Epidermal melanocyte (primary cell): Measurements from ENCODE around the gene GPR12.

ENCODE experiments used
- DNase-seq: peaks from one replicate; pipeline ENCODE4 v3.0.0; 2011; ENCODE audit warnings: low spot score; ENCODE audit not compliant: insufficient read length

The GPR12 gene, protein sequence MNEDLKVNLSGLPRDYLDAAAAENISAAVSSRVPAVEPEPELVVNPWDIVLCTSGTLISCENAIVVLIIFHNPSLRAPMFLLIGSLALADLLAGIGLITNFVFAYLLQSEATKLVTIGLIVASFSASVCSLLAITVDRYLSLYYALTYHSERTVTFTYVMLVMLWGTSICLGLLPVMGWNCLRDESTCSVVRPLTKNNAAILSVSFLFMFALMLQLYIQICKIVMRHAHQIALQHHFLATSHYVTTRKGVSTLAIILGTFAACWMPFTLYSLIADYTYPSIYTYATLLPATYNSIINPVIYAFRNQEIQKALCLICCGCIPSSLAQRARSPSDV

DNA sequence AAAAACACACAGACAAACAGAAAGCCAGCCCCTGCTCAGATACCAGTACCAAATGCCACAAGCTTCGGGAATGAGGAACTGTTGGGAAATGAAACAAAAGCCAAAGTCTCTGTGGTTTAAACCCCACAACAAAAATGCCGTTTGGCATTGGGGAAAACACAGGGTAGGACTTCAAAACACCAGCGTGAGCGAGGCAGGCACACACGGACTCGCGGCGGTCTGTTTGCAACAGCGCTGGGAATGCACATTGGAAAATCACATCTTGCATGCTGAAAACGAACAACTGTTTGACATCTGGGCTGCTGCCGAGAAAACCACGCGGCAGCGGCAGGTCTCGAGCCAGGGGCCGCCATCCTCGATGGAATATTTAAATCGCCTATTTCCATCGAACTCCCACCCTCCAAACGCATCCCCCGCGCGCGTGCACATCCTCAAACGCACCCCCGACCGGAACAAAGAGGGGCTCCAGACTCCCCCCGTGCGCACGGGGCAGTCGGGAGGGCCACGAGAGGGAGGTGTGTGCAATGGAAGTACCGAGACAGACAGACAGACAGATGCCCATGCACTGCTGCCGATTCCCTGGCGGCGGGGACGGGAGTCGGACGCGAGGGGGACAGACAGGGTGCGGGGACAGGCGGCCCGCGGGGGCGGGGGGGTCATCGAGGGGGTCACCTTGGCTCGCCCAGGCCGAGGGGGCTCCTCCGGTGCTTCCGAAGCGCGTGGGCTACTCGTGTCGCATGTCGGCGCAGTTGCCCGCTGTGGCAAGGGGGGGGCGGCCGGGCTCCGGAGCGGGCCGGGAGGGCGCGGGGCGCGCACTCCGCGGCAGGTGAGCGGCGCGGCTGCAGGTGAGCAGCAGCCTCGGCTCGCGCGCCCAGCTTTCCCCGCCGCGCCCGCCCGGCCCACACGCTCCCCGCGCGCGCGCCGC is at the start of gene GPR12:
Gene GPR12, minus strand, starts transcription at position 880 of the 925 bp plus-strand sequence. CDS start 959 bp downstream, outside the sequence.
- no peak for DNase-seq

DNA sequence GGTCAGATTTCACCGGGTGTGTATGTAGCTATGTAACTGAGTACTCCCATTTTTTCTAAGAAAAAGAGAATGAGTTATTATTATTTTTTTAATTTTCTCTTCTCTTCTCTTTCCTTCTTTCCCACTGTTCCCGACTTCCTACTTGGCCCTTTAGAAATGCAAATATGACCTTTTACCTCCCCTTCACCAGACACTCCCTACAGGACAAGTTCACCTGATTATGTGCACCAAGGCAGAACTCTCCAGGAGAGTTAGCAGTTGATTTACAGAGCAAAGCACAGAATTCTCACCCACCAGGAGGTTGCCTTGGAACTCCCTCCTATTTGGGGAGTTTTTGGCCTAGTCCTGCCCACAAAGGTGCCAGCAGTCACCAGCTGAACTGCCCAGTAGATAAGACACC is 49.5 kb upstream of the GPR12 start:
- DNase-seq, result no peak

DNA sequence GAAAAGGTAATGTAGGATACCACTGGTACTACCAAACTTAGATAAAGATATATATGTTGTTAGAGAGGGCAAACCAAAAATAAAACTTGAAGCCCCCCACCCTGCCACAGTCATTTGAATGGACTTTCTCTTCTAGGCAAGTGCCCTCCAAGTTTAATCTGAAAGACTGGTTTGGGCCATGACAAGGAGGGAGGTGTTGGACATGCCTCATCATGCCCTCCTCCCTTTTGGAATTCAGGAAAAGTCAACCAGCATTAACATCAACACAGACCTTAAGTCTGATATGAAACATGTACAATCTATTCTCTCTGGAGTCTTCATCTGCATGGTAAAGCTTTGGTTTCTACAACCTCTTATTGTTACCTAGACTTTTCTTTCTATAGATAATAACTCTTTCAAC is 46.3 kb upstream of the GPR12 start:
- DNase-seq, result no peak

DNA sequence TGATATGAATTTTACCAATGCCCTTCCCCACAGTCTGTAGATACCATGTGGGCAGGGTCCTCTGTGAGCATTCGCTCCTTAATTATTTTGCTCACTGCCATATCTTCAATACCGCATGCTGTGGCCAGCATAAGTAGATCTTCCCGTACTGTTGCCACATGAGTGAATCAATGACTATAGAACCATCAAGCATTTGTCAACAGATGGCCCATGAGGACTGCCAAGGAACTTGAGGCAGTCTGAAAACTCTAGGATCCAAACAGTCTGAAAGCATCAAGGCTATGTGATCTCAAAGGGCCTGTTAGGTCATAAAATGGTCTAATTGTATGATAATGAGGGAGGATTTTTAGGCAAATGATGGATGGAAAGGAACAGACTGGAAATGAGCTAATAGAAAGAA is 27.4 kb upstream of the GPR12 start:
- DNase-seq, result no peak

DNA sequence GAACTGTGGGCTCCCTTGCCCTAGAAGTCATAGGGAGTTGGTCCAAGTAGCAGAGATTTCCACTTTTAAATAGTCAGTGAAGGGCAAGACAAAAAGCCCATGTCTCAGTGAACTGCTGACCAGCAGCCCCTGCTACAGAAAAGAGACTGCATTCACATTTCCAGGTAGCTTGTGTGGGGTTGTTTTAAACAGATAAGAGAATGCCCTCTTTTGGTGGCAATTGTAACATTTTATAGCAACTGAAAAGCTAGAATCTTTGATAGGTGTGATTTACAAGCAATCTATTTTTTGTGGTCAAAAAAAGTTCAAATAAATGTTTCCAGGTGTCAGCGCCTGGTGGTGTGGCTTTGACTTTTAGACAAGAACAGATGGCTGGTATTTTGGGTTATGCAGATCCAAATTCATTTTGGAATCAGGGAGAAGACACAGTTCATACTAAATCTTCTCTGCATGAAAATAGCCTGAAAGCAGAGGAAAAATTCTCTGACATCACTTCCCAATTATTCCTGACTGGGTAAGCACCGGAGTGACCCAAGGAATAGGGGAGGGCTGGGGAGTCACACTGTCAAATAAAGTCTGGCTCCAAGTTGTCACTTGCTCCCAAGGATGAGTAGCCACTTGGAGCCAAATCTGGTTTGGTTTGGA is 26.2 kb upstream of the GPR12 start:
- no peak for DNase-seq

DNA sequence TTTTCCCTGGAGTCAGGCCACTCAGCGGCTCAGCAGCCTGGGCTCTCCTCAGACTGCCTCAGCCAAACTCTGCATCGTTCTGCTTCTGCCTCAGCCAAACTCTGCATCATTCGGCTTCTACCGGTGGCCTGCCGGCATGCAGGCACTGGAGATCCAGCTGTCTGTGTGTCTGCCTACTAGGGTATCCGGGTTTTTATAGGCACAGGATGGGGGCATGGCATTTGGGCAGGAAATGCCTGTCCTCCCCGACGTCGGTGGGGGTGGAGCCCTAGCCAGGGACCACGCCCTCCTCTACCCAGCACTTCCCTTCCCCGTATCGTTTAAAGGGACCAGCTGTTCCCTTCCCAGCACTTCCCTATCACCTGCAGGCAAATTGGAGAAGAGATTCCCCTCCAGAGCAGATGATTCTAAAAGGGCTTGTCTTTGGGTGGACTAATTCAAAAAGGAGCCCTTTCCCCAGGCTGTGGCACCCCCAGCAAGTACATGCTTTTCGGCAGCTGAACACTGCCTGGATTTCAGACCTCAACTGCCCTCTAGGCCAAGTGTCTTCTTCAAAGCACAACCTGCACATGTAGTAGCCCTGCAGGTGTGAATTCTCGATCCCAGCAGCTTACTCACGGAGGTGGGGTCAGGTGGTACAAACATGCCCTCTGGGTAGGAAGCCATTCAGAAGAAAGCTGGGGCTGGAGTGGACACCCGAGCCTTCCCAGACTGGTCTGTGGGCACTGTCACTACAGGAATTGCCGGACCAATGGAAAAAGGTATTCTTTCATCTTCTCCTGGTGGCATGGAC is 25.4 kb upstream of the GPR12 start:
- DNase-seq, result no peak

DNA sequence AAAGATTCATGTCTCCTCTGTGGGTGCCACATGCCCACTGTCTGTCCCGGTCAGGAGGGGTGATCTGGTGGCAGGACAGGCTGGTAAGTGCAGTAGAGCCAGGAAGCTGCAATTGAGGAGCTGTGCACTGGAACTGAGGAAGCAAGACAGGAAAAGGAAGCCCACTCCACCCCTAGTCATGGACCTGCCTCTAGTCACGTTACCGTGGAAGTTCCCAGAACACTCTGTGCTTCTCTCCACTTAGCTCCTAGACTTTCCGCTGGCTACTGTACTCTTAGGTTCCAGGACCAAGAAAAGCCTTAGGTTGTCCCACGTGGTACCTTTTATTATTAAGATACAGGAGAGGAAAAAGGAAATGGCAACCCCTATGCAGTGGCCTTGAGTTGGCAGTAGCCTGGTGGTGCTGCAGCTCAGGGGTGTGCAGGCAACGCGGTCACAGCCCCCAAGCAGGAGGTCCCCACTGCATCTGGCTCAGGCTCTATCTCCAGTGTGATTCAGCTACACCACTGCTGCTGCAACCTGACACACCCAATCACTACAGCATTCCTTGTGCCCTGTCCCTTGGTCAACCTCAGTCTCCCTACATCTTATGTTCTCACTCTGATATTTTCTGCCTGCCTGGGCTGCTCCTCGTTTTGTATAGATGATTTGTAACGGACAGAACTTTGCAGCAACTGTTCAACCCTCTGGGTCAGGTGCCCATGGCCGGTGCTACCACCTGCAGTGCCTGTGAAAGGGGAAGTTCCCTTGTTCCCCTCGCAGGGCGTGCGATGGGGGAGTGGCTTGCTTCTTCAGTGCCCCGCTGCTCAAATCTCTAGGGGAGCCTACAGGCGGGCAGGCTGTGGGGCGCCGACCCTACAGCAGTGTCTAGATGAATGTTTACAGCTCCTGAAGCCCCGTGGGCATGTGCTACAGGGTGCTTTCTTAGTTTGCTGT is 24.4 kb upstream of the GPR12 start:
- no peak for DNase-seq

DNA sequence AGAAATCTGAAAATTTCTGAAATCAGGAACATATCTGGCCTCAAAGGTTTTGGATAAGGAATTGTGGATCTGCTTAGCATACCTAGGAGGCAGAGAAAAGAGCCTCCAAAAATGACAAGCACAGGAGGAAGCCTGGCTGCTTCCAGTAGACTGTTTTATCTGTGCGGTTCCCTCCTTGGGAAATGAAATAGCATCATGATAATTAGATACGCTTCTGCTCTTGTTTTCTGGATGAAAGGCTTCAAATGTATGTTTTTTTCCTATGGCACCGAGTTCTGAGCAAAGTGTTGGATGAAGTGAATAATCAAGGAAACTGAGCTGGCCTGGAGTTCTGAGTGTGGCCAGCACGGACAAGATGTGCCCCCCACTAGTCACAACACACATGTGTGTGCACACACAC is 19.8 kb upstream of the GPR12 start:
- DNase-seq, result no peak

DNA sequence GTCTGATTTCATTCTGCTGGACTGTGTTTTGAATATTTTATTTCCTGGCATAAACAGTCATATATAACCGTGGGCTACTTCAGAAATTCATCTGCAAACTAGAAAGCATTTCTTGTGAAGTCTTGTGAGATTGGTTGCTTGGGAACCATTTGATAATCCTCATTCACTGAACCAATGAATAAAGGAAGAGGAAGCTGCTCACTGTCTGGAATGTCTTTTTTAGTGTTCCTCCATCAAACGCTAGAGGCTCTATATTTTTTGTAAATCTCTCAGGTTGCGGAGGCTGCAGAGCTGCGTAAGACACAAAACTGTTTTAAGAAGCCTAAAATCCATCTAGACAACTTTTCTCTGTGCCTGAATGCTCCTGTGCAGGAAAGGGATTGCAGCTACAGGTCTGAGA is 18.7 kb upstream of the GPR12 start:
- no peak for DNase-seq

DNA sequence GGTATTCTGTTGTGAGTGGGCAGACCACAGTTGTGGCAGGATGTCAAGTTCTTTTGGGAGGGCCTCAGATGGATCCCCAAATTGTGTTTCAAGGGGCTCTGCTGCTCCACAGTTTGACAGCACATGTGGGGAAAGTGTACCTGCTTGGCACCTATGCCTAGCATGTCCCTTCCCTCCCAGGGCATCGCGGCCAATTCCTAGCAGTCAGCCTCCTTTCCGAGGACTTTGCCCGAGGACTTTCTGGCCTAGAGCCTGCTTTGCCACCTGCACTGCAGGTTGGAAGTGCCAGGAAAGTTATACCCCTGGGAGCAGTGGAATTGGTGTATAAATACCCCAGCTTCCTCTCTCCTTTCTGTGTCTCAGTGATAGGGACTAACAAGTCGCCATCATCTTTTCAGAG is 11.9 kb upstream of the GPR12 start:
- DNase-seq, result no peak

DNA sequence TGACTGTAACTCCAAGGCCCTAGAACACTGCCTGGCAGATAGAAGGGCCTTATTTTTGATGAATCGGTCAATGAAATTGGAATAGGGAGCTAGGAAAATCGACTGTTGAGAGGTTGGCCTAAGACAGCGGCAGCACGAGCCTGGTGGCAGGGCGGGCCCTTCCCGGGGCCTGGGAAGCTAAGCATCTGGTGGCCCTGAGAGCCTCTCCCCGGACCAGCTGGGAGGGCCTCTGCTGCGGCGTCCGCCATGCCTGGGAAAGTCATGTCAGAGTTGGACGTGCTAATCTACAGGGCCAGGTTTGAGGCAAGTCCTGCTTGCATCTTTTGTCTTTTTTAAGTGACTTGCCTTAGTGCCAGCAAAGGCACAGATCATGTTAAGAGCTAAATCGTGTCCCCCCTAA is 11.2 kb upstream of the GPR12 start:
- DNase-seq, result no peak

DNA sequence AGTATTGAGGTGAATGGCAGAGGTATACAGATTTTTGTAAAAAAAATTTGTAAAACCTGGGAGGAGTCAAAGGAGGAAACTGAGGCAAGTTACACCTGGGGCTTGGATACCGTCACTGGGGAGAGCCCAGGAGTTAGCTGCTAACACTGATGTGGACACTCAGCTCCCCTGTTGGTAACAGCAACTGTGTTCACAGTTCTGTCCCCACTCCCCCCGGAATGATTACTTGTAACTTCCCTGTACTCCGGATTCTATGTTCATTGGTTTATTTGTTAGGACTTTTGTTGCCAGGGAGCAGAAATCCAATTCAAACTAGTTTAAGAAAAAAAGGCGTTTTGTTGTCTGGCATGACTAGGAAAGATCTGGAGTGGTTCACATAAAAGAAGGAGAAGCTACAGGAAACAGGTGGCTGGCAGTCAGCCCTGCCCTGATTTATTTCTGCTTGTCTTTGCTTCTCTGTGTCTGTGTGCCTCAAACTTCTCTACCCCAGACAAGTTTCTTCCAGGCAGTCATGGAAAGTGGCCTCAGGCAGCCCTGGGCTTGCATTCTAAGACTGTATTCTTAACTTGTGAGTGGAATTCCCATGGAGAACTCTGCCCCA is 2.3 kb upstream of the GPR12 start:
- no peak for DNase-seq

DNA sequence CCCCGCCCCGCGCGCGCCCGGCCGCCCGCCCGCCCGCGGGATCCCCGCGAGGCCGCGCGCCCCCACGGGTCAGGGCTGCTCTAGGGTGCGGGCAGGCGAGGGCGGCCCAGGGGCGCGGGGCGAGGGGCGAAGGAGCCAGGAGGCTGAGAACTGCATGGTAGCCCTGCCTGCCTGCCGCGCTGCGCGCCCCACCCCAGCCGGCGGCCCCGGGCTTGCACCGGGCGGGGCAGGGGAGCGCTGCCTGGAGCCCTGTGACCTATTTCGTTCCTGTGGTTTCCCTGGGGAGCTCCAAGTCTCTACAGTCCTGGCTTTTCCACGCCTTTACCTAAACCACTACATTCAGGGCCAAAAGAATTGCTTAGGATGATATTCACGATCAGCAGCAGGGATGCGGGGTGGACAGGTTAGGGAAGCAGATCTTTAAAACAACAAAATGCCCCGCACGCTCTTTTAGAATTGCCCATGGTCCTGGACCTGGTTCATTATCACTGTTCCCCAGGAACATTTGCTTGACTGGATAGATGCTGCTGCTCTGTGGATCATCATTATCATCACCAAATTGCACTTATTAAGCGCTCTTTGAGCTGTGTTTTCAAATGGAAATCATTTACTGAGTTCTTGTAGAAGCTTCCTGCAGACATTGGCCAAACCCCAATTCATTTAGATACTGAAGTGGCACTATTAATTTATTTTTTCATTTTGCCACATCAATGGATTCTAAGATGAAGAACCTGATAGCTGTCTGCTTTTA is 421 bp upstream of the GPR12 start:
- no peak for DNase-seq

DNA sequence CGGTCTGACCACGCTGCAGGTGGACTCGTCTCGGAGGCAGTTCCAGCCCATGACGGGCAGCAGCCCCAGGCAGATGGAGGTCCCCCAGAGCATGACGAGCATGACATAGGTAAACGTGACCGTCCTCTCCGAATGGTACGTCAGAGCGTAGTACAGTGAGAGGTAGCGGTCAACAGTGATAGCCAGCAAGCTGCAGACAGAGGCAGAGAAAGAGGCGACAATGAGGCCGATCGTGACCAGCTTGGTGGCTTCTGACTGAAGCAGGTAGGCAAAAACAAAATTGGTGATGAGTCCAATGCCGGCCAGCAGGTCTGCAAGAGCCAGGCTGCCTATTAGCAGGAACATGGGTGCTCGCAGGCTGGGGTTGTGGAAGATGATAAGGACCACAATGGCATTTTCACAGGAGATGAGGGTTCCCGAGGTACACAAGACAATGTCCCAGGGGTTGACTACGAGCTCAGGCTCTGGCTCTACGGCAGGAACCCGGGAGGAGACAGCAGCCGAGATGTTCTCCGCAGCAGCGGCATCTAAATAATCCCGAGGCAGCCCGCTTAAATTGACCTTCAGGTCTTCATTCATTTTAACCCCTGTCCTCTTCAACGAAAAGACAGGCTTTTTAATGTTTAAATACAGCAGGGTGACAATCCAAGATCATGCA is 1.2 kb downstream of the GPR12 start:
- DNase-seq, result no peak

DNA sequence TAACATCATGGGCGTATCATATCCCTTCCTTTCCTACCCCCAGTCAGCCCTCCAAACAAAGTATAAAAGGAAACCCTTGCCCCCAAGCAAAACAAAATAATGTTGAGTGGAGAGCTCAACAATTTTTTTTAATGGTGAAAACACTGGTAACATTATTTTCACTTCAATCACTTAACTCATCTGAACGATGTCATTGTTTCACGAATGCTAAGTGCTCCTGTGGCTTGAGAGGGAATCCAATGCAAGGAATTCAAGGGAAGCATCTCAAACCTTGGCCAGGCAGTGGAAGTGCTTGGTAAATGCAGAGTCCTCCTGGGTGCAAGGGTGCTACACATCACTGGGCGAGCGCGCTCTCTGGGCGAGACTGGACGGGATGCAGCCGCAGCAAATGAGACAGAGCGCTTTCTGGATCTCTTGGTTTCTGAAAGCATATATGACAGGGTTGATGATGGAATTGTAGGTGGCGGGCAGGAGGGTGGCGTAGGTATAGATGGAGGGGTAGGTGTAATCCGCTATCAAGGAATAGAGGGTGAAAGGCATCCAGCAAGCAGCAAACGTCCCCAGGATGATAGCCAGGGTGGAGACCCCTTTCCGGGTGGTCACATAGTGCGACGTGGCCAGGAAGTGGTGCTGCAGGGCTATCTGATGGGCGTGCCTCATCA is 2.0 kb downstream of the GPR12 start:
- no peak for DNase-seq

DNA sequence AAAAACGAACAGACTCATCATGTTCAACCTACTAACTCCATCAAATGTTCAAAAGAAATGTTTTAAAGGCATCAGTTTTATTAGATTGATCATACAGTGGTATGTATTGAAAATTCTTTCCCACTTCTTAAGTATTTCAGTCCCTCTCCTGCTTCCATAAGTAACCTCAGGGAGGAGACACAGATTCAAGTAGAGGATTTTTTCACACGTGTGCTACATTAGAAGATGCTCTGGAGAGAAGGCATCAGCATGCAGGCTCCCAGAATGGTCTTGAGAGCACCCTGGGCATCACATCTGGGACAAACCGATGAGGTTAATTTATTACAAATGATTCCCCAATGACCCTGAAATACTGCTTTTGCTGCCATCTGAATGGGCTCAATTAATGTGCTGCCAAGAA is 3.6 kb downstream of the GPR12 start:
- no peak for DNase-seq

DNA sequence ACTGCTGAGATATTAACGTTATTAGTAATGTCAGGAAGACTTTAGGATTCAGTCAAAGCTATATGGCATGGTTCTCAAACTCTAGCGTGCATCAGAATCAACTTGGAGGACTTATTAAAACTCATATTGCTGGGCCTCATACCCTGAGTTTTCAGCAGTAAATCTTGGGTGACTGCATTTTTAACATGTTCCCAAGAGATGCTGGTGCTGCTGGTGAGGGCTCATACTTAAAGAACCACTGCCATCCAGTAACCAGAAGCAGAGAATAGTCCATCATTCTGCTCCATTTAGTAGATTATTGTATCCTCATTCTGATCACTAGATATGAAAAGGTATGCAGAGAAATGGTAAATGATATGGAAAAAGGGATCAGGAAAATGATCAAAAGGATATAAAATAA is 7.9 kb downstream of the GPR12 start:
- no peak for DNase-seq

DNA sequence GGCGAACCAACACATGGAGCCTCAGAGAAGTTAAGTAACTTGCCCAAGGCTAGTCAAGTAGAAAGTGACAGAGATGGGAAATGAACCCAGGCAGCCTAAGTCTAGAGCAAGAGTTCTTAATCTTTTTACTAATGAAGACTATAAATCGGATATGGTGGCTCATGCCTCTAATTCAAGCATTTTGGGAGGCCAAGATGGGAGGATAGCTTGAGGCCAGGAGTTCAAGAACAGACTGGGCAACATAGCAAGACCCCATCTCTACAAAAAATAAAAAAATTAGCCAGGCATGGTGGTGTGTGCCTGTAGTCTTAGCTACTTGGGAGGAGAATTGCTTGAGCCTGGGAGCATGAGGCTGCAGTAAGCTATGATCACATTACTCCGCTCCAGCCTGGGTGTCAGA is 10.7 kb downstream of the GPR12 start:
- DNase-seq, result no peak
